HEK293 (cell line): Measurements from ENCODE around the gene ZNF556.

Source experiments
- AEBP2 ChIP-seq: fragments of 450-650 bp; formaldehyde crosslinking; IDR thresholded peaks from 2 replicates; pipeline ENCODE4 v1.5.1; 2016; ENCODE audit warnings: missing biosample characterization, missing genetic modification characterization, borderline replicate concordance
- ATF2 ChIP-seq: fragments of 450-650 bp; formaldehyde crosslinking; IDR thresholded peaks from 2 replicates; pipeline ENCODE4 v1.5.1; 2016; ENCODE audit warnings: missing biosample characterization, missing genetic modification characterization, low read depth
- BCL11A ChIP-seq: fragments of 450-650 bp; formaldehyde crosslinking; IDR thresholded peaks from 2 replicates; pipeline ENCODE4 v1.5.1; 2016; ENCODE audit warnings: low read depth, missing biosample characterization, missing genetic modification characterization
- CTCF ChIP-seq: fragments of 450-650 bp; formaldehyde crosslinking; IDR thresholded peaks from 2 replicates; pipeline ENCODE4 v1.5.1; 2016; ENCODE audit warnings: missing biosample characterization, missing genetic modification characterization
- HOXC10 ChIP-seq: sonication (generic); formaldehyde crosslinking; IDR thresholded peaks from 2 replicates; pipeline ENCODE4 v1.8.1; 2023; ENCODE audit warnings: mild to moderate bottlenecking, missing genetic modification reagents
- TSHZ1 ChIP-seq: fragments of 450-650 bp; formaldehyde crosslinking; IDR thresholded peaks from 2 replicates; pipeline ENCODE4 v1.5.1; 2016; ENCODE audit warnings: missing biosample characterization, missing genetic modification characterization, borderline replicate concordance
- ZBTB49 ChIP-seq: fragments of 450-650 bp; formaldehyde crosslinking; IDR thresholded peaks from 2 replicates; pipeline ENCODE4 v1.5.1; 2016; ENCODE audit warnings: missing biosample characterization, missing genetic modification characterization, low read depth
- ZNF175 ChIP-seq: fragments of 450-650 bp; formaldehyde crosslinking; IDR thresholded peaks from 2 replicates; pipeline ENCODE4 v1.5.1; 2016; ENCODE audit warnings: missing biosample characterization, missing genetic modification characterization
- ZNF184 ChIP-seq: fragments of 450-650 bp; IDR thresholded peaks from 2 replicates; pipeline ENCODE4 v1.5.1; 2018; ENCODE audit warnings: missing biosample characterization, mild to moderate bottlenecking, missing genetic modification characterization
- ZNF274 ChIP-seq, 2 experiments: fragments of 200-500 bp in 1 of 2; fragments of 450-650 bp in 1 of 2; sonication (Bioruptor generic) in 1 of 2; formaldehyde crosslinking in 1 of 2; IDR thresholded peaks; 2 replicates each; pipeline versions ENCODE4 v1.5.1 to v1.6.1; 2014 to 2016; ENCODE audit warnings: borderline replicate concordance in 1 of 2, inconsistent platforms in 1 of 2, low read length in 1 of 2, missing biosample characterization in 1 of 2, missing genetic modification characterization in 1 of 2
- ZNF362 ChIP-seq: fragments of 450-650 bp; formaldehyde crosslinking; IDR thresholded peaks from 2 replicates; pipeline ENCODE4 v1.5.1; 2016; ENCODE audit warnings: missing biosample characterization, missing genetic modification characterization
- ZNF394 ChIP-seq: fragments of 450-650 bp; formaldehyde crosslinking; IDR thresholded peaks from 2 replicates; pipeline ENCODE4 v1.5.1; 2016; ENCODE audit warnings: missing biosample characterization, missing genetic modification characterization, mild to moderate bottlenecking, moderate library complexity, borderline replicate concordance
- ZNF776 ChIP-seq: fragments of 450-650 bp; formaldehyde crosslinking; IDR thresholded peaks from 2 replicates; pipeline ENCODE4 v1.5.0; 2017; ENCODE audit warnings: missing biosample characterization, missing genetic modification characterization, borderline replicate concordance
- ZSCAN30 ChIP-seq: fragments of 450-650 bp; IDR thresholded peaks from 2 replicates; pipeline ENCODE4 v1.5.1; 2018; ENCODE audit warnings: missing biosample characterization, mild to moderate bottlenecking, missing genetic modification characterization, moderate library complexity

GRCh38 chr19:2852598-2852997 lies 14.5 kb upstream of the ZNF556 start:
- TF ChIP-seq ZNF274 (IDR thresholded peaks at IDR 0.05; ENCODE audit: low read length) (no peak), ZNF274 (tag by site-specific recombination; IDR thresholded peaks at IDR 0.05; ENCODE audit: borderline replicate concordance) (peak; percentile 79; the same call in 1 of the 2 replicates), ZNF776 (tag by site-specific recombination) (no peak), ZSCAN30 (tag by site-specific recombination) (no peak), ZNF184 (tag by site-specific recombination) (no peak), ZNF394 (tag by site-specific recombination) (no peak), ZNF362 (no peak), CTCF (tag by site-specific recombination) (no peak), BCL11A (tag by site-specific recombination) (no peak), AEBP2 (no peak), HOXC10 (no peak), ZBTB49 (tag by site-specific recombination) (no peak), TSHZ1 (tag by site-specific recombination) (no peak), ZNF175 (tag by site-specific recombination) (no peak), ATF2 (tag by site-specific recombination) (no peak)
